GM12892 (cell line): ENCODE measurements around the gene TLE3.

Experiments used
- DNase-seq: peaks from one replicate; pipeline ENCODE4 v3.0.0; 2011; ENCODE audit not compliant: insufficient read length
- FAIRE-seq: peaks from 2 replicates; lab custom pipeline; 2011; peaks lifted over from hg19 to GRCh38; lab: Jason Lieb, UNC
- POLR2A ChIP-seq: IDR thresholded peaks from 2 replicates; pipeline ENCODE4 v1.6.1; 2011; ENCODE audit warnings: low read depth, low read length, control low read depth
- POLR2AphosphoS5 ChIP-seq: IDR thresholded peaks from 2 replicates; pipeline ENCODE4 v1.6.1; 2011; ENCODE audit warnings: low read depth, low read length, control low read depth
- TAF1 ChIP-seq: IDR thresholded peaks from 2 replicates; pipeline ENCODE4 v1.6.1; 2011; ENCODE audit warnings: low read depth, mild to moderate bottlenecking, control low read depth, low read length, borderline replicate concordance

TLE3 gene

GRCh38 chr15:70008697-70009290 lies 88.9 kb downstream of the TLE3 start:
- TF ChIP-seq TAF1 (no peak), POLR2A (no peak), POLR2AphosphoS5 (no peak)
- FAIRE-seq (no peak), DNase-seq (no peak)

GRCh38 chr15:70006259-70007147 lies 91.2 kb downstream of the TLE3 start:
- no peak for TF ChIP-seq POLR2A
- TF ChIP-seq TAF1, result no peak
- no peak for TF ChIP-seq POLR2AphosphoS5
- FAIRE-seq, result no peak

GRCh38 chr15:70004826-70005225 lies 92.9 kb downstream of the TLE3 start:
- no peak for TF ChIP-seq TAF1
- TF ChIP-seq POLR2A, result no peak
- no peak for TF ChIP-seq POLR2AphosphoS5
- FAIRE-seq (no peak), DNase-seq (no peak)

More at GRCh38 chr15:70006259-70007147, 91.2 kb downstream of the TLE3 start:
- DNase-seq, result no peak

GRCh38 chr15:70002897-70003296 lies 94.8 kb downstream of the TLE3 start:
- DNase-seq, result no peak
- no peak for FAIRE-seq
- no peak for TF ChIP-seq POLR2A

GRCh38 chr15:70001859-70002258 lies 95.9 kb downstream of the TLE3 start:
- DNase-seq (no peak), FAIRE-seq (no peak)
- no peak for TF ChIP-seq POLR2AphosphoS5
- no peak for TF ChIP-seq POLR2A
- TF ChIP-seq TAF1, result no peak

- no peak for DNase-seq
- no peak for FAIRE-seq
- TF ChIP-seq POLR2AphosphoS5 (no peak), POLR2A (no peak)
Observed at GRCh38 chr15:69999392-70000085, 98.2 kb downstream of the TLE3 start.

- no peak for FAIRE-seq
Observed at GRCh38 chr15:69998541-69999391, 99.0 kb downstream of the TLE3 start.

GRCh38 chr15:69997813-69998212 lies 99.9 kb downstream of the TLE3 start:
- TF ChIP-seq POLR2A (no peak), TAF1 (no peak), POLR2AphosphoS5 (no peak)
- DNase-seq (no peak), FAIRE-seq (no peak)

More at GRCh38 chr15:69998541-69999391, 99.0 kb downstream of the TLE3 start:
- TF ChIP-seq POLR2AphosphoS5 (no peak), TAF1 (no peak), POLR2A (no peak)
- no peak for DNase-seq
